Measurements from ENCODE around the gene MIPOL1.

- no peak for TF ChIP-seq CTCF (IDR thresholded peaks at IDR 0.05)
- TF ChIP-seq POLR2AphosphoS5 (IDR thresholded peaks at IDR 0.05): no peak
These were observed 292.9 kb downstream of the MIPOL1 start for GRCh38 chr14:37490607-37491006.

Measured in breast epithelium (tissue), 3 donors.